Activated CD4-positive, alpha-beta T cell treated with anti-CD3 and anti-CD28 coated beads, Interleukin-10, Interleukin-2, amounts not matched to agents 100 ng/mL and 50 ng/mL, durations not matched to agents 16 hours and 8 hours (primary cell): ENCODE results near the gene SALL3.
"Not testable (repeated sequence)": the region's sequence is repeated elsewhere in the genome, so short reads cannot be mapped to it uniquely, and the experiment has no call there.

ENCODE experiments used
- DNase-seq: peaks from one replicate; pipeline ENCODE4 v3.0.0-alpha.2; 2020

Gene SALL3

GRCh38 chr18:78979730-78980278, at the start of gene SALL3:
Gene SALL3 (plus strand): TSS chr18:78979818. CDS start chr18:78980275, 457 bp downstream.
- DNase-seq = no peak

- DNase-seq = no peak
Observed at GRCh38 chr18:78932281-78932680, 47.3 kb upstream of the SALL3 start.

- no peak for DNase-seq
Observed at GRCh38 chr18:78934003-78934402, 45.6 kb upstream of the SALL3 start.

- no peak for DNase-seq
Observed at GRCh38 chr18:78934551-78935225, 44.9 kb upstream of the SALL3 start.

- no peak for DNase-seq
Observed at GRCh38 chr18:78935406-78935805, 44.2 kb upstream of the SALL3 start.

- DNase-seq = no peak
Observed at GRCh38 chr18:78936251-78937005, 43.2 kb upstream of the SALL3 start.

- DNase-seq = no peak
Observed at GRCh38 chr18:78937166-78937565, 42.5 kb upstream of the SALL3 start.

GRCh38 chr18:78939105-78939504, 40.5 kb upstream of the SALL3 start:
- DNase-seq = peak; percentile 48

- DNase-seq = no peak
Observed at GRCh38 chr18:78939734-78940494, 39.7 kb upstream of the SALL3 start.

- not testable (repeated sequence) for DNase-seq
Observed at GRCh38 chr18:78942236-78942635, 37.4 kb upstream of the SALL3 start.

- DNase-seq = no peak
Observed at GRCh38 chr18:78945628-78946027, 34.0 kb upstream of the SALL3 start.

- no peak for DNase-seq
Observed at GRCh38 chr18:78947291-78947690, 32.3 kb upstream of the SALL3 start.

GRCh38 chr18:78948221-78948620, 31.4 kb upstream of the SALL3 start:
- no peak for DNase-seq

GRCh38 chr18:78948707-78949106, 30.9 kb upstream of the SALL3 start:
- DNase-seq = no peak

GRCh38 chr18:78949216-78949615, 30.4 kb upstream of the SALL3 start:
- DNase-seq = no peak

- no peak for DNase-seq
Observed at GRCh38 chr18:78950386-78950785, 29.2 kb upstream of the SALL3 start.

GRCh38 chr18:78953566-78953965, 26.1 kb upstream of the SALL3 start:
- DNase-seq = no peak

- no peak for DNase-seq
Observed at GRCh38 chr18:78955051-78955450, 24.6 kb upstream of the SALL3 start.

- DNase-seq = no peak
Observed at GRCh38 chr18:78957140-78957539, 22.5 kb upstream of the SALL3 start.

- no peak for DNase-seq
Observed at GRCh38 chr18:78960709-78961108, 18.9 kb upstream of the SALL3 start.

- DNase-seq = no peak
Observed at GRCh38 chr18:78962098-78962497, 17.5 kb upstream of the SALL3 start.

GRCh38 chr18:78964727-78965126, 14.9 kb upstream of the SALL3 start:
- not testable (repeated sequence) for DNase-seq

- no peak for DNase-seq
Observed at GRCh38 chr18:78965260-78965659, 14.4 kb upstream of the SALL3 start.
